ENCODE measurements around the gene LIM2. TPM values are rescaled to one million over a fixed set of nuclear protein-coding genes. Genes with fewer than 3 reads are reported as not detected.

The LIM2 gene
- total and polyA plus RNA-seq, 2 of the 4 experiments (the other 2 are of a cell fraction), result not detected

- no peak for TF ChIP-seq CEBPB (IDR thresholded peaks at IDR 0.05; ENCODE audit: low read depth, low read length)
- TF ChIP-seq RAD21 (IDR thresholded peaks at IDR 0.05; ENCODE audit: low read length), result no peak
- no peak for TF ChIP-seq USF2 (IDR thresholded peaks at IDR 0.05; ENCODE audit: low read depth, low read length)
- TF ChIP-seq SMC3 (IDR thresholded peaks at IDR 0.05; ENCODE audit: low read depth, low read length), result no peak
- TF ChIP-seq FOS (IDR thresholded peaks at IDR 0.05; ENCODE audit: low read depth, low read length), result no peak
- no peak for TF ChIP-seq BHLHE40 (IDR thresholded peaks at IDR 0.05; ENCODE audit: low read depth, low read length)
- no peak for TF ChIP-seq NFE2L2 (IDR thresholded peaks at IDR 0.05; ENCODE audit: low read depth, low read length)
- TF ChIP-seq MAZ (IDR thresholded peaks at IDR 0.05; ENCODE audit: borderline replicate concordance, low read depth, low read length), result no peak
- no peak for TF ChIP-seq CHD1 (IDR thresholded peaks at IDR 0.05; ENCODE audit: low read depth, low read length)
- TF ChIP-seq, protein P1, sequence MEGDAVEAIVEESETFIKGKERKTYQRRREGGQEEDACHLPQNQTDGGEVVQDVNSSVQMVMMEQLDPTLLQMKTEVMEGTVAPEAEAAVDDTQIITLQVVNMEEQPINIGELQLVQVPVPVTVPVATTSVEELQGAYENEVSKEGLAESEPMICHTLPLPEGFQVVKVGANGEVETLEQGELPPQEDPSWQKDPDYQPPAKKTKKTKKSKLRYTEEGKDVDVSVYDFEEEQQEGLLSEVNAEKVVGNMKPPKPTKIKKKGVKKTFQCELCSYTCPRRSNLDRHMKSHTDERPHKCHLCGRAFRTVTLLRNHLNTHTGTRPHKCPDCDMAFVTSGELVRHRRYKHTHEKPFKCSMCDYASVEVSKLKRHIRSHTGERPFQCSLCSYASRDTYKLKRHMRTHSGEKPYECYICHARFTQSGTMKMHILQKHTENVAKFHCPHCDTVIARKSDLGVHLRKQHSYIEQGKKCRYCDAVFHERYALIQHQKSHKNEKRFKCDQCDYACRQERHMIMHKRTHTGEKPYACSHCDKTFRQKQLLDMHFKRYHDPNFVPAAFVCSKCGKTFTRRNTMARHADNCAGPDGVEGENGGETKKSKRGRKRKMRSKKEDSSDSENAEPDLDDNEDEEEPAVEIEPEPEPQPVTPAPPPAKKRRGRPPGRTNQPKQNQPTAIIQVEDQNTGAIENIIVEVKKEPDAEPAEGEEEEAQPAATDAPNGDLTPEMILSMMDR (conservative IDR thresholded peaks at IDR 0.05; ENCODE audit: low read depth, low read length), result no peak
- no peak for TF ChIP-seq RCOR1 (IDR thresholded peaks at IDR 0.05; ENCODE audit: insufficient replicate concordance, low read length)
- TF ChIP-seq RFX5 (IDR thresholded peaks at IDR 0.05; ENCODE audit: low read depth, low read length), result no peak
- TF ChIP-seq MXI1 (IDR thresholded peaks at IDR 0.05; ENCODE audit: borderline replicate concordance, low read depth, low read length), result no peak
- no peak for TF ChIP-seq ELK1 (IDR thresholded peaks at IDR 0.05; ENCODE audit: borderline replicate concordance, low read depth, low read length)
- TF ChIP-seq MAFK (IDR thresholded peaks at IDR 0.05; ENCODE audit: low read depth, low read length), result no peak
- TF ChIP-seq POLR2A (IDR thresholded peaks at IDR 0.05; ENCODE audit: low read depth, low read length), result no peak
- in situ Hi-C loops (cut with MboI; ENCODE audit: low sequenced_read_pairs), result no loop called here
Measured at GRCh38 chr19:51352783-51353360, 34.9 kb downstream of the LIM2 start.

More at GRCh38 chr19:51352783-51353360, 34.9 kb downstream of the LIM2 start:
- Histone ChIP-seq H3K4me2 (ENCODE audit: low read depth, low read length) (no peak overlapping the region), H2BK120ac (ENCODE audit: low read depth, low read length) (no peak overlapping the region), H3K27ac (ENCODE audit: insufficient read depth, low read length) (no peak overlapping the region), H2BK5ac (ENCODE audit: low read depth, low read length, poor library complexity, severe bottlenecking) (no peak overlapping the region), H3K79me1 (ENCODE audit: low read depth in 1 of 2, low read length in 2 of 2) (peaks cover 4 to 5% of the 10 kb centered on the region in 2 experiments; a peak in 2 of 4 replicates), H2BK20ac (ENCODE audit: low read depth, low read length) (no peak overlapping the region), H2AK9ac (replicated peaks; ENCODE audit: low read depth, low read length, poor library complexity) (no peak overlapping the region), H4K20me1 (ENCODE audit: insufficient read depth, low read length) (no peaks in the 10 kb centered on the region), H4K91ac (ENCODE audit: insufficient read depth, low read depth, low read length) (no peak overlapping the region), H4K8ac (ENCODE audit: low read depth in 2 of 2, low read length in 2 of 2) (no peak overlapping the region), H3K4me1 (ENCODE audit: control insufficient read depth, insufficient read depth, low read length) (peaks cover 2% of the 10 kb centered on the region), H2AFZ (replicated peaks; ENCODE audit: low read length, poor library complexity) (no peak overlapping the region), H3K36me3 (ENCODE audit: control insufficient read depth, insufficient read depth, low read length) (peaks cover 17% of the 10 kb centered on the region), H3K9ac (ENCODE audit: low read depth, low read length) (no peak overlapping the region), H4K5ac (ENCODE audit: low read depth, low read length) (no peak overlapping the region), H3K18ac (ENCODE audit: low read depth, low read length) (no peak overlapping the region), H3K9me1 (ENCODE audit: insufficient read depth, low read length) (no peaks in the 10 kb centered on the region), H3K27me3 (ENCODE audit: control insufficient read depth, insufficient read depth, low read length) (no peaks in the 10 kb centered on the region), H3K56ac (ENCODE audit: extremely low read depth, insufficient read depth, low read length) (no peak overlapping the region), H3K23ac (ENCODE audit: low read depth, low read length) (no peak overlapping the region), H3K9me3 (ENCODE audit: control insufficient read depth, insufficient read depth, low read length) (no peaks in the 10 kb centered on the region; the same call in 1 of the 2 replicates), H3K4ac (ENCODE audit: low read depth, low read length) (no peak overlapping the region), H2BK15ac (ENCODE audit: low read depth, low read length) (no peak overlapping the region), H2AK5ac (ENCODE audit: low read depth, low read length) (no peak overlapping the region), H3K14ac (replicated peaks; ENCODE audit: low read depth, low read length) (no peak overlapping the region), H3K4me3 (ENCODE audit: insufficient read depth, low read depth, low read length) (no peak overlapping the region)
- ATAC-seq (ENCODE audit: low read depth) (no peak), DNase-seq (no peak)
- ChIA-PET POLR2A (ENCODE audit: unreplicated experiment) (no interaction called here), CTCF (no interaction called here)
- intact Hi-C loops (cut with micrococcal nuclease) (no loop called here), dilution Hi-C loops (cut with HindIII; ENCODE audit: low sequenced_read_pairs, unreplicated experiment) (no loop called here)
- WGBS, 2 experiments (ENCODE audit: extremely low coverage in 2 of 2, insufficient read length in 1 of 2), result 100% methylated on average over 2 of the region's 16 CpGs; no CpG with 5 or more reads in 1 of the 2 experiments
- BruUV-seq (replicated peaks), result no TSS peak

All from IMR-90 (cell line).